Measurements from ENCODE around the gene NAPG.
"Not testable (repeated sequence)": the region's sequence is repeated elsewhere in the genome, so short reads cannot be mapped to it uniquely, and the experiment has no call there.

Gene NAPG

GRCh38 chr18:10514601-10515000 is 11.2 kb upstream of the NAPG start:
- DNase-seq = no peak

- no peak for DNase-seq
These were observed 10.4 kb upstream of the NAPG start for GRCh38 chr18:10515456-10515855.

DNA sequence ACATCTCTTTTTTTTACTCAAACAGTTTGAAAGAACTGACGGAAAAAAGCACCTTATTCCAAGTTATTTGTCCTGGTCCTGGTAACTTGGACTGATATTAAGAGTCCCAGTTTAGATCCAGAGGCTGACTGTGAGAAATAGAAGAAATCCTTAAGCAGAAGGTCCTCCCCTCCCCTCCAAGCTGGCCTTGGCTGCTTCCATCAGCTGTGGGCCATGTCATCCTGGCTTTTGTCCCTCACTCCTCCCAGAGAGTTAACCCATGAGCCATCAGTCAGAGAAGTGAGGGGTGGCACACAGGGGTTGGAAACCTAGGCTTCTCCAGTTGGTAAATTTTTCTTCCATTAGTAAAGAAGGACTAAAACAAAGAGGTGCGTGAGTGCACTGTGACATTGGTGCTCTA is 9.7 kb upstream of the NAPG start:
- no peak for DNase-seq

DNA sequence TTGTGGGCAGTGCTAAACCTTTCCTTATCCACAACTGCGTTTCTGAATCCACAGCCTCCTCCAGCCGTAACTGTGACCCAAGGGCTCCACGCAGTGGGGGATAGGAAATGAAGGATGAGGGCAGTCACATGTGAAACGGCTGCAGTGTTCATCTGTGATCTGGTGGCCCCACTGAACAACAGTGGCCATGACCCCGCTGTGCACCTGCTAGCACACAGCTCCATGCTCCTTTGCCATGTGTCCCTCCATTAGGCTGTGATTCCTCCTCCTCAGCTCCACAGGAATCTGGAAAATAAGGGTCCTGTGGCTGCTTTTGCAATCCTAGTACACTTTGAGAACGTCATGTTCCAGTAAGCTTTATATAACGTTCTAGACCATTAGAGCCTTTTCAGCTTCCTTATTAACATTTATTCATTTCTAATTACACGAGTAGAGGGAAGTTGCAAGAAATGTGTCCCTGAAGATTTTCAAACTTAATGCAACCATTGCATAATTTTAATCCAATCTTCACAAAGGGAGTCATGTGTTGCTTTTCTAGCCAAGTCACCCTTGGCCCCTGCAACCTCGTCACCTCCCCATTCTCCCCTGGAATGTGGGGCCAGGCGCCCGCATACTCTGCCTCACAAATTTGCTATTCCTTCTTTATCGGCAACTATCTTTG is 7.1 kb upstream of the NAPG start:
- DNase-seq = no peak

DNA sequence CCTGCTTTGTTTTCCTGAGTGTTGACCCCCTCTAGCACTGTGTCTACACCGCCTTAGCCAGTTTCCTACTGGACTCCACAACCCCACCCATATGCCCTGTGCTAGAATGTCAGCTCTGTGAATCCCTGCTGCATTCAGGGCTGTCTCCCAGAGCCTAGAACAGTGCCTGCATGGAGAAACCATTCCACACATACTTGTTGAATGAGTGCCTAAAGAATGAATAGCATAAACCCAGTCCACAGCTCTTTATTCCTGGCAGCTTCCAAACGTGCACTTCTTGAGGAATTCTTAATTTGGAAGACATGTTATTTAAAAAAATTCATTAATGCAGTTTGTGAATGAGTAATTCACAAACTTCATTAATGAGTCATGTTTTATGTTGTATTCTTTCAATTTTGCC is 6.5 kb upstream of the NAPG start:
- no peak for DNase-seq

GRCh38 chr18:10519999-10520935 is 5.6 kb upstream of the NAPG start:
- peak; percentile 86 to 88 for DNase-seq

- no peak for DNase-seq
These were observed 4.3 kb upstream of the NAPG start for GRCh38 chr18:10521566-10521965.

- no peak for DNase-seq
These were observed 3.3 kb upstream of the NAPG start for GRCh38 chr18:10522574-10522973.

GRCh38 chr18:10523544-10523943 is 2.3 kb upstream of the NAPG start:
- no peak for DNase-seq

GRCh38 chr18:10524507-10525370 is 1.1 kb upstream of the NAPG start:
- peak; percentile 69 to 71 for DNase-seq

- peak in 1 of 2 experiments; percentile 69 for DNase-seq
These were observed 496 bp upstream of the NAPG start for GRCh38 chr18:10525371-10525691.

DNA sequence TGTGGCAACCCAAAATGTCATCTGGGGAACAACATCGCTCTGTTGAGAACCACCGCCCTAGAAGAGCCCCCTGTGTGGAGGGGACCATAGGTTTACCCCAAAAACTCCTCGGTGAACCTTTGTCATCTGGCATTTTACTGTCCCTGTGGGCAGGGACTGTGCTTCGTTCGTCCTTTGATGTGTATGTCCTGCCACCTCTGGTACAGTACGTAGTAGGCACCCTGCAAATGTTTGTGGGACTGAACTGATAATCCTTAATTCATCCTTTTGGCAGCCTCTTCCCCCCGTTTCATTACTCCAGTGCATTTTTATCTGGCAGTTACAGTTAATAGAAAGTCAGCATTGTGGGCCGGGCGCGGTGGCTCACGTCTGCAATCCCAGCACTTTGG is 728 bp downstream of the NAPG start:
- peak; percentile 2 to 34 for DNase-seq

DNA sequence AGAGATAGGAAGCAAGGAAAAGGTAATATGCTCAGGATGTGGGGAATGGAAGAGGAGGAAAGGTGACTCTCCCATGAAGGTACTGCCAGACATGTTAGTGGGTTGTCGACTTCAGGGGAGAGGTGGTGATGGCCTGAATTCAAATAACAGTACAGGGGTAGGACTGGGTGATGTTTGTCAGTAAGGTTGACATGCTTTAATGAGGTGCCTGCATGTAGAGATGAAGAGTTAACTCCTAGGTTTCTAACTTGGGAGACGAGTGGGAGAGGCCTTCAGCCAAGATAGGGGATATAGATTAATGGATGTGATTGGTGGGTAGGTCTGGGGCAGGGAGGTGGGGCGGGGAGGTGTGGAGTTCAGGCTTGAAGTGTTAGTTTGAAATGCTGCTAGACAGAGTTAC is 2.6 kb downstream of the NAPG start:
- no peak for DNase-seq

- no peak for DNase-seq
These were observed 4.2 kb downstream of the NAPG start for GRCh38 chr18:10530002-10530401.

DNA sequence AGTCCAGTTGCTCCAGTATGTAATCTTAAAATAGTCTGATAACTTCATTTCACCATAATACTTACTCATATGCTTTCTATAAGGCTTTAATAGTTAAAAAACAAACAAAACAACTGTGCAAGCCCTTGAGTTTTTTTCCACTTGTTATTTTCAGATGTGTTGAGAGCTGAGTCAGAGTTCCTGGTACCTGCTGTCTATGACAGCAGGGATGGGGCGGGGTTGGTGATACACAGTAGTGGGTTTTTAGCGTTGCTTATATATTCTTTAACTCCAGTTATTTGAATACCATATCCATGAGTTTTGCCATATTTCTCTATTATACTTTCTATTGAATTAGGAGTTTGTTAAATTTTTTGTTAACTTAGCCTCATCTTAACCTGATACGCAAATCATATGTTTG is 5.0 kb downstream of the NAPG start:
- DNase-seq = no peak

- DNase-seq = no peak
These were observed 7.3 kb downstream of the NAPG start for GRCh38 chr18:10533111-10533510.

DNA sequence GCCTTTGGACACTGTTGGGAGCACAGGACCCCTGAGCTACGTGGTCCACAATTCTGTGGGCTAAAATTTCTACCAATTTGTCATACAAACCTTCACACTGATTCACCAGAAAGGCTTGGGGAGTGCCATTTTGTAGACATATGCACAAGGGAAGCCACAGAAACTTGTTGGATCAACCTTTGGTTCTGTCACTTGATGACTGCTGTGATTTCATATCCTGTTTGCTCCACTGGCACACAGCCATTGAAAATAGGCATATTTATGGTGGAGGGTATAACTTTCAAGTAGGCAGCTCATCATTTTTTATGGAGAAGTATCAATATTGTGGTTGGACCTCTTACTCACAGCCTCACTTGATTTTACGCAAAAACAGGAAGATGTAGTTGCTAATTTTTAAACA is 10.5 kb downstream of the NAPG start:
- DNase-seq = no peak

DNA sequence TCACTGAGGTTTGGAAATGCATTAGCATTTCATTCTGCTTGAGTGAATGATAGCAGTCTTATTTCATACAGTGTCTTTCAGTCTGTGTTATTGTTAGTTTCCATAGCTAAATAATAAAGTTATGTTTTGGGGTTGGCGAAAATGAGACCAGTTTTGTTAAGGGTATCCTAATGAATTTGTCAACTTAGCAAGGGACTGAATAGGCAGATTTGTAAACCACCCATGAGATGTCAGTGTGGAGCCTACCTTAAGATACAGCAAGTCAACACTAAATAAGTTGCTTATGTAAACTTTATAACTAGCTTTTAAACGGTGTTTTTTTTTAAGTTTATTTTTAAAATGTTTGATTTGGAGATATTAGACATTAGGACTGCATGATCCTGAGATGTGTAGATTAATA is 11.9 kb downstream of the NAPG start:
- DNase-seq = no peak

DNA sequence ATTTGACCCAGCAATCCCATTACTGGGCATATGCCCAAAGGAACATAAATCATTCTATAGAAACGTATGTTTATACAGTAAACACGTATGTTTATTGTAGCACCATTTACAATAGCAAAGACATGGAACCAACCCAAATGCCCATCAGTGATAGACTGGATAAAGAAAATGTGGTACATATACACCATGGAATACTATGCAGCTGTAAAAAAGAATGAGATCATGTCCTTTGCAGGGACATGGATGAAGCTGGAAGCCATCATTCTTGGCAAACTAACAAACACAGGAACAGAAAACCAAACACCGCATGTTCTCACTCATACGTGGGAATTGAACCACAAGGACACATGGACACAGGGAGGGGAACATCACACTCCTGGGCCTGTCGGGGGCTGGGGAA is 13.3 kb downstream of the NAPG start:
- not testable (repeated sequence) for DNase-seq

- peak; percentile 18 to 30 for DNase-seq
These were observed 17.4 kb downstream of the NAPG start for GRCh38 chr18:10543277-10543676.

- DNase-seq = peak in 1 of 2 experiments; percentile 2
These were observed 18.4 kb downstream of the NAPG start for GRCh38 chr18:10544093-10544748.

DNA sequence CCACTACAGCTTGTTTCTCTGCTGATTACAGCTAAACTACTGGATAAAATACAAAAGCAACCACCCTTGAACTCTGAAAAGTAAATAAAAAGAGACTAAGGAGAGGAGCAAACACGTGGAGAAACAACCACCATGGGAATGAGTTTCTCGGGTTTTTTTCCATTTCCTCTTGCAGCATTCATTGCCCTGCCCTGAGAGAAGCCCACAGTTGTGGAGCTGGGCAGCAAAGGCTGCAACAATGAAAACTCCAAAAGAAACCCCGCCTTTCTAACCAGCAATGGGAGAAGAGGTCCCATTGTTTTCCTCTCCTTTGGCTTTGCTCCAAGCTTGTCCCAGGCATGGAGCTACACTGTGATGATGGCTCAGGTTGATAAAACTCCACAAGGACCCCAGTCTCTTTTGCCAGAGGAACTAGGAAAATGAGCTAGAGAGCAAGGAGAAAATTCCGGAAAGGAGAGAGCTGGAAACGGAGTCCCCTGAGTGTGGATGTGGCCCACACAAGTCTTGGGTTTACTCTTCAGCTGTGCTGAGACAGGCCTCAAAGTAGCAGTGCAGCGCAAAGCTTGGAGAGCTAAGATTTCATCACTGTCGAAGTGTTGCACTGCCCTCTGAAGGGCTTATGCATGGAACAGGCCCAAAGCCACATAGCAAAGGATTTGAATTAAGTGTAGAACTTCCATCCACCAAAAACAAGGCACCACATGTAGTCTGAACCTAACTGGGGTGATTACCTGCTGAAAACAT is 20.9 kb downstream of the NAPG start:
- DNase-seq = no peak
